HCT116 (cell line): ENCODE results near the gene ITGA4. TPM values are rescaled to one million over a fixed set of nuclear protein-coding genes. Genes with fewer than 3 reads are reported as not detected.

ENCODE experiments used
- ATAC-seq: fragments of 200-7000 bp; cut with Tn5 transposase; 2 replicates; pipeline ENCODE4 v1.9.1; 2020; ENCODE audit warnings: mild to moderate bottlenecking, moderate library complexity
- BruUV-seq: library from RNA; stranded (reverse); fragments of 400-500 nt; replicated peaks from 2 replicates; lab custom pipeline; 2021; lab: Mats Ljungman, UMichigan
- CTCF ChIA-PET: fragments of 300-600 bp; sonication (Branson Sonifier 250); formaldehyde crosslinking; loops from one replicate; lab custom pipeline; 2021; ENCODE audit warnings: antibody characterized with exemption; lab: Charles Lee
- POLR2A ChIA-PET: fragments of 300-600, 350-600 bp; sonication (Branson Sonifier 250); formaldehyde crosslinking; loops from one replicate; lab custom pipeline; 2021; ENCODE audit warnings: antibody characterized with exemption; lab: Charles Lee
- RAD21 ChIA-PET, 2 experiments: fragments of 300-600 bp; sonication (Branson Sonifier 250); formaldehyde crosslinking; loops; one replicate each; lab custom pipeline; 2023; ENCODE audit warnings: low total read pairs in 2 of 2; ENCODE audit not compliant: uncharacterized antibody in 2 of 2, unreplicated experiment in 2 of 2, low non-redundant PET in 1 of 2; lab: Charles Lee
- DNase-seq: peaks from one replicate; pipeline ENCODE4 v3.0.0-alpha.2; 2010; ENCODE audit warnings: low read depth, low spot score
- H2AFZ ChIP-seq: fragments of 200-600 bp; shearing (Covaris generic), sonication (generic); 2 replicates; pipeline ENCODE4 v1.6.1; 2017; ENCODE audit warnings: low read depth, mixed run types, mixed read lengths, antibody characterized with exemption, low read length; ENCODE audit not compliant: poor library complexity, severe bottlenecking
- H3K27ac ChIP-seq: 2 replicates; pipeline ENCODE4 v1.5.1; 2012; ENCODE audit warnings: low read depth, low read length
- H3K27me3 ChIP-seq: fragments of 200-600 bp; sonication (generic); 2 replicates; pipeline ENCODE4 v1.6.1; 2016; ENCODE audit warnings: mixed run types, low read length, mixed read lengths; ENCODE audit not compliant: insufficient read depth
- H3K36me3 ChIP-seq, 2 experiments: fragments of 200-500 bp in 1 of 2; fragments of 200-600 bp in 1 of 2; sonication (Bioruptor generic) in 1 of 2; sonication (generic) in 1 of 2; 2 replicates each; pipeline versions ENCODE4 v1.5.1 to v1.6.1; 2014 to 2016; ENCODE audit warnings: low read length in 2 of 2, inconsistent platforms in 1 of 2, mixed read lengths in 1 of 2, mixed run types in 1 of 2; ENCODE audit not compliant: insufficient read depth in 2 of 2, control insufficient read depth in 1 of 2
- H3K4me1 ChIP-seq, 2 experiments: fragments of 200-600 bp in 1 of 2; sonication (generic) in 1 of 2; 2 replicates each; pipeline versions ENCODE4 v1.5.1 to v1.6.1; 2012 to 2017; ENCODE audit warnings: low read length in 2 of 2, inconsistent platforms in 1 of 2, mild to moderate bottlenecking in 1 of 2, mixed read lengths in 1 of 2, mixed run types in 1 of 2, moderate library complexity in 1 of 2; ENCODE audit not compliant: insufficient read depth in 2 of 2, control insufficient read depth in 1 of 2
- H3K4me2 ChIP-seq: fragments of 200-600 bp; sonication (generic); 2 replicates; pipeline ENCODE4 v1.6.1; 2017; ENCODE audit warnings: mixed run types, low read length, mixed read lengths
- H3K4me3 ChIP-seq, 2 experiments: fragments of 200-600 bp in 1 of 2; sonication (generic) in 1 of 2; replicated peaks in 1 of 2; 2 replicates each; pipeline ENCODE4 v1.5.1; 2011 to 2016; ENCODE audit warnings: low read length in 2 of 2, control low read depth in 1 of 2, low read depth in 1 of 2, mild to moderate bottlenecking in 1 of 2, mixed read lengths in 1 of 2, mixed run types in 1 of 2
- H3K79me2 ChIP-seq: fragments of 200-600 bp; sonication (generic); 2 replicates; pipeline ENCODE4 v1.6.1; 2017; ENCODE audit warnings: mild to moderate bottlenecking, mixed run types, low read length, moderate library complexity, mixed read lengths; ENCODE audit not compliant: insufficient read depth
- H3K9ac ChIP-seq: fragments of 200-600 bp; sonication (generic); 2 replicates; pipeline ENCODE4 v1.6.1; 2016; ENCODE audit warnings: low read length, mixed read lengths
- H3K9me2 ChIP-seq: fragments of 200-600 bp; sonication (generic), shearing (Covaris generic); 2 replicates; pipeline ENCODE4 v1.6.1; 2017; ENCODE audit warnings: mixed run types, mild to moderate bottlenecking, moderate library complexity; ENCODE audit not compliant: insufficient read depth
- H3K9me3 ChIP-seq, 2 experiments: fragments of 200-500 bp in 1 of 2; fragments of 200-600 bp in 1 of 2; sonication (Bioruptor generic) in 1 of 2; sonication (generic) in 1 of 2; 2 replicates each; pipeline ENCODE4 v1.6.1; 2014 to 2017; ENCODE audit warnings: low read length in 2 of 2, mixed read lengths in 2 of 2, inconsistent platforms in 1 of 2, low read depth in 1 of 2, mild to moderate bottlenecking in 1 of 2, mixed run types in 1 of 2, moderate library complexity in 1 of 2; ENCODE audit not compliant: control insufficient read depth in 1 of 2, insufficient read depth in 1 of 2
- H4K20me1 ChIP-seq: fragments of 200-600 bp; sonication (generic), shearing (Covaris generic); 2 replicates; pipeline ENCODE4 v1.6.1; 2017; ENCODE audit warnings: mixed run types, mild to moderate bottlenecking, moderate library complexity; ENCODE audit not compliant: insufficient read depth
- CEBPB ChIP-seq: IDR thresholded peaks from 2 replicates; pipeline ENCODE4 v1.6.1; 2012; ENCODE audit warnings: low read depth
- ELF1 ChIP-seq: IDR thresholded peaks from 2 replicates; pipeline ENCODE4 v1.6.1; 2012; ENCODE audit warnings: low read depth, borderline replicate concordance
- EZH2 ChIP-seq: fragments of 200-600 bp; sonication (generic); IDR thresholded peaks from 2 replicates; pipeline ENCODE4 v1.6.1; 2017; ENCODE audit warnings: antibody characterized with exemption, mixed run types
- FOSL1 ChIP-seq: IDR thresholded peaks from 2 replicates; pipeline ENCODE4 v1.6.1; 2012; ENCODE audit warnings: low read depth
- JUND ChIP-seq: IDR thresholded peaks from 2 replicates; pipeline ENCODE4 v1.6.1; 2012
- POLR2A ChIP-seq: IDR thresholded peaks from 2 replicates; pipeline ENCODE4 v1.7.0; 2011; ENCODE audit warnings: borderline replicate concordance; ENCODE audit not compliant: insufficient read depth, insufficient read length; ENCODE audit errors: extremely low read depth
- POLR2AphosphoS5 ChIP-seq: IDR thresholded peaks from 2 replicates; pipeline ENCODE4 v1.6.1; 2011; ENCODE audit warnings: mild to moderate bottlenecking, low read depth, low read length, moderate library complexity
- RAD21 ChIP-seq: IDR thresholded peaks from 2 replicates; pipeline ENCODE4 v1.6.1; 2012; ENCODE audit warnings: low read depth, mild to moderate bottlenecking
- SIN3A ChIP-seq: IDR thresholded peaks from 2 replicates; pipeline ENCODE4 v1.6.1; 2012; ENCODE audit warnings: low read depth
- SP1 ChIP-seq: IDR thresholded peaks from 2 replicates; pipeline ENCODE4 v1.6.1; 2012; ENCODE audit warnings: low read depth
- TCF7L2 ChIP-seq: IDR thresholded peaks from 2 replicates; pipeline ENCODE4 v1.7.0; 2011; ENCODE audit warnings: borderline replicate concordance, inconsistent platforms; ENCODE audit not compliant: insufficient read depth, insufficient read length; ENCODE audit errors: extremely low read depth
- ZFX ChIP-seq: fragments of 450-650 bp; IDR thresholded peaks from 2 replicates; pipeline ENCODE4 v1.6.1; 2017
- intact Hi-C: fragments of 100-400 bp; cut with micrococcal nuclease; formaldehyde crosslinking; loops from 2 replicates; pipeline ENCODE4 v1.10.0; 2022
- total RNA-seq: library from RNA; stranded (reverse); gene quantifications from one replicate; pipeline ENCODE4 v1.2.1, GENCODE V29; 2021; ENCODE audit not compliant: unreplicated experiment
- TF ChIP-seq, protein P1 (sequence below): IDR thresholded peaks from 2 replicates; pipeline ENCODE4 v1.6.1; 2012; ENCODE audit warnings: low read depth
- TF ChIP-seq, protein P2 (sequence below): IDR thresholded peaks from 2 replicates; pipeline ENCODE4 v1.6.1; 2012
- TF ChIP-seq, protein P3 (sequence below): IDR thresholded peaks from 2 replicates; pipeline ENCODE4 v1.6.1; 2012

The ITGA4 gene
- total RNA-seq, 1 experiment from 2014 or later, result 0.49 TPM

DNA sequence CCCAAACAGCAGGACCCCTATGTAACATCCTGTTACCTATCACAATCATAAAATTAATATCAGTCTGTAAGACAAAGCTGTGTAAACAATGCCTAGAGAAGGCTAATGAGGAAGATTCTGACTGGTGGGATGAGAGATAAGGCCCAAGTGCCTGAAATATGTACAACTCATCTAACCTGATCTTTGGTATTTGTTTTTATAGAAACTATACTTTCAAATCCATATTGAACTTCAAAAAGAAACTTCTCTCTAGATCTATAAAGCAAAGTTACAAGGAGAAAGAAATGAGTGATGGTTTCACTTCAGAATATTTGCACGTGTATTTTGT lies 36.1 kb upstream of the ITGA4 start (continued):
- TF ChIP-seq, protein P1, sequence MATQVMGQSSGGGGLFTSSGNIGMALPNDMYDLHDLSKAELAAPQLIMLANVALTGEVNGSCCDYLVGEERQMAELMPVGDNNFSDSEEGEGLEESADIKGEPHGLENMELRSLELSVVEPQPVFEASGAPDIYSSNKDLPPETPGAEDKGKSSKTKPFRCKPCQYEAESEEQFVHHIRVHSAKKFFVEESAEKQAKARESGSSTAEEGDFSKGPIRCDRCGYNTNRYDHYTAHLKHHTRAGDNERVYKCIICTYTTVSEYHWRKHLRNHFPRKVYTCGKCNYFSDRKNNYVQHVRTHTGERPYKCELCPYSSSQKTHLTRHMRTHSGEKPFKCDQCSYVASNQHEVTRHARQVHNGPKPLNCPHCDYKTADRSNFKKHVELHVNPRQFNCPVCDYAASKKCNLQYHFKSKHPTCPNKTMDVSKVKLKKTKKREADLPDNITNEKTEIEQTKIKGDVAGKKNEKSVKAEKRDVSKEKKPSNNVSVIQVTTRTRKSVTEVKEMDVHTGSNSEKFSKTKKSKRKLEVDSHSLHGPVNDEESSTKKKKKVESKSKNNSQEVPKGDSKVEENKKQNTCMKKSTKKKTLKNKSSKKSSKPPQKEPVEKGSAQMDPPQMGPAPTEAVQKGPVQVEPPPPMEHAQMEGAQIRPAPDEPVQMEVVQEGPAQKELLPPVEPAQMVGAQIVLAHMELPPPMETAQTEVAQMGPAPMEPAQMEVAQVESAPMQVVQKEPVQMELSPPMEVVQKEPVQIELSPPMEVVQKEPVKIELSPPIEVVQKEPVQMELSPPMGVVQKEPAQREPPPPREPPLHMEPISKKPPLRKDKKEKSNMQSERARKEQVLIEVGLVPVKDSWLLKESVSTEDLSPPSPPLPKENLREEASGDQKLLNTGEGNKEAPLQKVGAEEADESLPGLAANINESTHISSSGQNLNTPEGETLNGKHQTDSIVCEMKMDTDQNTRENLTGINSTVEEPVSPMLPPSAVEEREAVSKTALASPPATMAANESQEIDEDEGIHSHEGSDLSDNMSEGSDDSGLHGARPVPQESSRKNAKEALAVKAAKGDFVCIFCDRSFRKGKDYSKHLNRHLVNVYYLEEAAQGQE, result no peak
- no peak for TF ChIP-seq FOSL1
- TF ChIP-seq, all 23 proteins: peak for 0

DNA sequence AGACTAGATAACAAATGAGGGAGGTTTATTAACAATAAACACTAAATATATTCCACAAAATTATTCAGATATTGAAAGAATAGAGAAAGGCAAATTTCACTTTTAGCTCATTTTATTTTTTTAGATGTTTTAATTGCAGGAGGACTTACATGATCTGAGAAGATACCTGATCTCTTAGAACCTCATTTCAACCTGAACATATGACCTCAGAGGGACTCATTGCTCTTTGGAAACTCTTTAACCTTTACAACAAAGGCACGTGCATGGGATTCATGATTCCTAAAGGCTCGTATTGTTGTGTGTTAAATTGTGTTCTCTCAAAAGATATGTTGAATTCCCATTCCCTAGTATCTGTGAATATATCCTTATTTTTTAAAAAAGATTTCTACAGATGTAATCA lies 35.7 kb upstream of the ITGA4 start:
- no peaks in the 10 kb centered on the region for H3K27me3 ChIP-seq
- ATAC-seq, result no peak
- H3K9me3 ChIP-seq, result no peaks in the 10 kb centered on the region
- BruUV-seq, result no TSS peak
- no peaks in the 10 kb centered on the region for H3K79me2 ChIP-seq
- intact Hi-C loops, result no loop called here
- no peak for DNase-seq
- ChIA-PET RAD21 (no interaction called here), POLR2A (no interaction called here), CTCF (no interaction called here)
- no peaks in the 10 kb centered on the region for H3K9me2 ChIP-seq
- H3K27ac ChIP-seq, result no peak overlapping the region
- TF ChIP-seq ZFX (no peak), CEBPB (no peak), ELF1 (no peak), SIN3A (no peak), TCF7L2 (no peak), FOSL1 (no peak), JUND (no peak), POLR2A (no peak), POLR2AphosphoS5 (no peak), SP1 (no peak), RAD21 (no peak), EZH2 (no peak)
- TF ChIP-seq, protein P2, sequence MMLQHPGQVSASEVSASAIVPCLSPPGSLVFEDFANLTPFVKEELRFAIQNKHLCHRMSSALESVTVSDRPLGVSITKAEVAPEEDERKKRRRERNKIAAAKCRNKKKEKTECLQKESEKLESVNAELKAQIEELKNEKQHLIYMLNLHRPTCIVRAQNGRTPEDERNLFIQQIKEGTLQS, result no peak
- TF ChIP-seq, protein P3, sequence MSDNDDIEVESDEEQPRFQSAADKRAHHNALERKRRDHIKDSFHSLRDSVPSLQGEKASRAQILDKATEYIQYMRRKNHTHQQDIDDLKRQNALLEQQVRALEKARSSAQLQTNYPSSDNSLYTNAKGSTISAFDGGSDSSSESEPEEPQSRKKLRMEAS, result no peak
- H4K20me1 ChIP-seq, result no peaks in the 10 kb centered on the region
- H2AFZ ChIP-seq, result no peak overlapping the region
- no peaks in the 10 kb centered on the region for H3K4me1 ChIP-seq
- no peak overlapping the region for H3K4me2 ChIP-seq
- no peak overlapping the region for H3K9ac ChIP-seq
- H3K36me3 ChIP-seq, result no peaks in the 10 kb centered on the region
- no peak overlapping the region for H3K4me3 ChIP-seq
